Measurements from ENCODE around the gene SLC45A3. TPM values are rescaled to one million over a fixed set of nuclear protein-coding genes. Genes with fewer than 3 reads are reported as not detected.

Gene SLC45A3
- polyA plus RNA-seq, 1 experiment = 0.91 TPM

DNA sequence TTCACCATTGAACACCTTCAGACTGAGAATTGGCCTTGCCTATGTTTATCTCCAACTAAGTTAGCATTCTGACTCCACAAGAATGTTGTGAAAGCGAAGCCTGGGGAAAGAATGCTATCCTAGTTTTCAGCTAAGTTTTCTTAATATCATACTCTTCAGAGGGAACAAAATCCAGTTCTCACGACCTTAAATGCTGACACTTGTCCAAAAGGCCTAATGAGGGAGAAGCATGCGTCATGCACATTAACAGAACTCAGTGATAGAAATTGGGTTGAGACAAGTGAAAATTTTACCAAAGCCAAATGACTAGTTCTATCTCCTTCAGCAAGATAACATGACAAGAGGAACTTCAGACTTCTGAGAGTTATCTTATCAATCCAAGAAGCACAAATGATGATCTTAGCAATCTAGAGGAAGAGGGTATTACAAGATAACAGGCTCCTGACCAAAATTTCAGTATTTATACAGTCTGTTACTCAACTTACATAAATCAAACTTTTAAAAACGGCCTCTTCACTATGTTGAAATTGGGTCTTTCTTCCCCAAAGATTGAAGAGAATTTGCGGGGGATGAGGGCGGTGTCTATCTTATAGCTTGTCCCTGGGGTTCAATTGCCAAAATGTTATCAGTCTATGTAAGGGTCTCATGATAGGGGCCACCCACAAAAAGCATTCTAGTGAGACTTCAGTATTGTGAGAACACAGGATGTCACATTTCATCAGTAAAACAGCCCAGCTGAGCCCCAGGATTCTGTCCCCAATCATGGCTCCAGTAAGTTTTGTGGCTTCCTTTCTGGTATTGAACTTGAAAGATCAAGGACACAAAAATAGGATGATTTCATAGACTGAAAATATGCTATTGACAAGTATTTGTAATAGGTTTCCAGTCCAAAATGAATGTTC, 26.5 kb upstream of the SLC45A3 start:
- Histone ChIP-seq H3K36me3 (ENCODE audit: control insufficient read depth, insufficient read depth, low read length) (peaks cover 1% of the 10 kb centered on the region; the same call in 1 of the 2 replicates), H3K4me3 (ENCODE audit: low read depth, low read length) (no peak overlapping the region), H3K27me3 (ENCODE audit: control insufficient read depth, insufficient read depth, low read length) (no peaks in the 10 kb centered on the region)
- TF ChIP-seq, protein P1, sequence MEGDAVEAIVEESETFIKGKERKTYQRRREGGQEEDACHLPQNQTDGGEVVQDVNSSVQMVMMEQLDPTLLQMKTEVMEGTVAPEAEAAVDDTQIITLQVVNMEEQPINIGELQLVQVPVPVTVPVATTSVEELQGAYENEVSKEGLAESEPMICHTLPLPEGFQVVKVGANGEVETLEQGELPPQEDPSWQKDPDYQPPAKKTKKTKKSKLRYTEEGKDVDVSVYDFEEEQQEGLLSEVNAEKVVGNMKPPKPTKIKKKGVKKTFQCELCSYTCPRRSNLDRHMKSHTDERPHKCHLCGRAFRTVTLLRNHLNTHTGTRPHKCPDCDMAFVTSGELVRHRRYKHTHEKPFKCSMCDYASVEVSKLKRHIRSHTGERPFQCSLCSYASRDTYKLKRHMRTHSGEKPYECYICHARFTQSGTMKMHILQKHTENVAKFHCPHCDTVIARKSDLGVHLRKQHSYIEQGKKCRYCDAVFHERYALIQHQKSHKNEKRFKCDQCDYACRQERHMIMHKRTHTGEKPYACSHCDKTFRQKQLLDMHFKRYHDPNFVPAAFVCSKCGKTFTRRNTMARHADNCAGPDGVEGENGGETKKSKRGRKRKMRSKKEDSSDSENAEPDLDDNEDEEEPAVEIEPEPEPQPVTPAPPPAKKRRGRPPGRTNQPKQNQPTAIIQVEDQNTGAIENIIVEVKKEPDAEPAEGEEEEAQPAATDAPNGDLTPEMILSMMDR (IDR thresholded peaks at IDR 0.05; ENCODE audit: insufficient read depth, low read depth, low read length) = no peak
- POLR2A ChIA-PET = no interaction called here
- DNase-seq (ENCODE audit: low read depth) = no peak
- CTCF ChIA-PET = interaction anchor here (1.1 to 13.3 kb wide), 3 partner anchors 8 to 115 kb away, joined by 3 to 242 read pairs (median 4); no protein-coding TSS in a partner anchor

DNA sequence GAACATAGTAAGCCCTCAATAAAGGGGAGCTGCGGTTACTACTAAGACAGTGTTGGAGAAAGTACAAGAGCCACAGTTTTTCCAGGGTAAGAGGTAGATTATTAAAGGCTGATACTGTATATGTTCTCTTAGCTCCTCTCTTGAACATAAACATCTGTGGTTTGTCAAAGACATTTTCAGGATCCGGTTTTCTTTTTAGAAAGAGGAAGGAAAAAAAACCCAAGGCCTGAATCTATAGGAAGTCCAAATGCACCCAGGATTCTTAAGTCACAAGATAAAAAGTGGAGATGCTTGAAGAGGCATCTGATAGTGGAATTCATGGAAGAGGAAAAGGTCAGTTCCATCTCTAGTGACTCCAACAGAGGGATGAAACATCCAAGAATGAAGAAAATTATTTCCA, 24.6 kb upstream of the SLC45A3 start:
- CTCF ChIA-PET = interaction anchor here (0.6 to 13.3 kb wide), 2 partner anchors 46 to 59 kb away, joined by 4 to 242 read pairs; no protein-coding TSS in a partner anchor
- POLR2A ChIA-PET = no interaction called here
- TF ChIP-seq, protein P1 (IDR thresholded peaks at IDR 0.05; ENCODE audit: insufficient read depth, low read depth, low read length) = no peak
- no peak overlapping the region for H3K4me3 ChIP-seq (ENCODE audit: low read depth, low read length)
- H3K27me3 ChIP-seq (ENCODE audit: control insufficient read depth, insufficient read depth, low read length) = no peaks in the 10 kb centered on the region
- H3K36me3 ChIP-seq (ENCODE audit: control insufficient read depth, insufficient read depth, low read length) = peaks cover 3% of the 10 kb centered on the region
- DNase-seq (ENCODE audit: low read depth) = no peak

DNA sequence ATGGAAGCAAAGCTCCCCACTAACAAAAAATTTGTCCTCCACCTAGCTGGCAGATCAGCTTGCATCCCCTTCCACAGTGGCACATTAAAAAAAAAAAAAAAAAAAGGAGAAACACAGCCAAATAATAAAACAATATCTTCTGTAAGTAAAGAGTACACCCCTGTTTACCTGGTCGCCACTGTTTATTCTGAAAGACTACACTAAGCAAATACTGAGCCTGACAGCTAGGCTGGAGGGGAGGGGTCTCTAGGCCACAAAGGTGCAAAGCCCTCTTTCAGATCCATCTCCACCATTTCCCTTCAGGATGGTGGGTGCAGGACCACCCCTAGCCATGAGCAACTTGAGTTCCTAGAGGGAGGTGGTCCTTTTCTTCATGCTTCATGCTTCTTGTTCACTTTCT, 22.8 kb upstream of the SLC45A3 start:
- peaks cover 3% of the 10 kb centered on the region for H3K36me3 ChIP-seq (ENCODE audit: control insufficient read depth, insufficient read depth, low read length)
- H3K27me3 ChIP-seq (ENCODE audit: control insufficient read depth, insufficient read depth, low read length) = no peaks in the 10 kb centered on the region
- ChIA-PET CTCF (interaction anchor here (0.6 to 13.3 kb wide), 3 partner anchors 28 to 112 kb away, joined by 3 to 242 read pairs (median 3); no protein-coding TSS in a partner anchor), POLR2A (no interaction called here)
- no peak overlapping the region for H3K4me3 ChIP-seq (ENCODE audit: low read depth, low read length)
- TF ChIP-seq, protein P1 (IDR thresholded peaks at IDR 0.05; ENCODE audit: insufficient read depth, low read depth, low read length) = no peak
- DNase-seq (ENCODE audit: low read depth) = no peak

DNA sequence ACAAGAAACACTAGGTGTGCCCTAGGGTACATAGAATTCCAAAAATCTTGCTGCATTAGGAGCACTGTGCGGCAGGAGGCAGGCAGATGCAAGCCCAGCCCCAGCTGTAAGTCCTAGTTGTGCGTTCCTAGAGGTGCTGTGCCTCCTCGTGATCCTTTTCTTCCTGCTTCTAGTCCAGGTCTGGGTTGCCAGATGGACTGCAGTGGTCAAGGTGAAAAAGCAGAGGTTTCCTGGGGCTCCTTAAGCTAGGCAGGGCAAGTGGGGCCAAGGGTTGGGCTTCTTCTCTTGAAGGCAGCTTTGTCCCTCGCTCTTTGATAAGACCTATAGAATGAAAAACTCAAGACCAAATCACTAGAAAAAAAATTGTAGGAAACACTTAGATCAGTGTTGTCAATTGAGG, 21.6 kb upstream of the SLC45A3 start:
- Histone ChIP-seq H3K27me3 (ENCODE audit: control insufficient read depth, insufficient read depth, low read length) (no peaks in the 10 kb centered on the region), H3K4me3 (ENCODE audit: low read depth, low read length) (no peak overlapping the region), H3K36me3 (ENCODE audit: control insufficient read depth, insufficient read depth, low read length) (peaks cover 1% of the 10 kb centered on the region)
- ChIA-PET CTCF (interaction anchor here (0.7 to 2.2 kb wide), 2 partner anchors 10 to 43 kb away, joined by 3 to 10 read pairs; no protein-coding TSS in a partner anchor), POLR2A (no interaction called here)
- no peak for DNase-seq (ENCODE audit: low read depth)
- TF ChIP-seq, protein P1 (IDR thresholded peaks at IDR 0.05; ENCODE audit: insufficient read depth, low read depth, low read length) = no peak

DNA sequence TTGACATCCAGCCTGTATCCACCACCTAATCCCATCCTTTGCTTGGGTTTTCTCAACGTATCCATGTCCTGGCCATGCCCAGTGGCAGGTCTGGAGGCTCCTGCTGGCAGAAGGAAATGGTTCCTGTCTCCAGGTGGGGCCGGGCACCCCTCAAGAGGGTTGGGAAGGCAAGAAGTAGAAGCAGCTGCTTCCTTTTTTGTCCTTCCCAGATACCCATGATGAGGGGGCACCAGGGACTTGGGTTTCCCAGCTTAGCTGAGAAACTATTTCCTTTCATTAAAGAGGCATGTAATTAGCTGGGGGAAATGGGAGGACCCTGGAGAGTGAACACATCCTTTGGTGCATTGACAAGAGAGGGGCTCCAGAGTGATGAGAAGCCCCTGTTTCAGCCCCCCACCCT, 21.1 kb upstream of the SLC45A3 start:
- Histone ChIP-seq H3K4me3 (ENCODE audit: low read depth, low read length) (no peak overlapping the region), H3K27me3 (ENCODE audit: control insufficient read depth, insufficient read depth, low read length) (no peaks in the 10 kb centered on the region), H3K36me3 (ENCODE audit: control insufficient read depth, insufficient read depth, low read length) (peaks cover 1% of the 10 kb centered on the region; the same call in 1 of the 2 replicates)
- no peak for DNase-seq (ENCODE audit: low read depth)
- TF ChIP-seq, protein P1 (IDR thresholded peaks at IDR 0.05; ENCODE audit: insufficient read depth, low read depth, low read length) = no peak
- ChIA-PET POLR2A (no interaction called here), CTCF (interaction anchor here (0.7 to 2.2 kb wide), 7 partner anchors 9 to 276 kb away, joined by 3 to 10 read pairs (median 4); no protein-coding TSS in a partner anchor)
